Kidney epithelial cell (primary cell): ENCODE data around the gene MACROD2. TPM values are rescaled to one million over a fixed set of nuclear protein-coding genes. Genes with fewer than 3 reads are reported as not detected.
"Not testable (repeated sequence)": the region's sequence is repeated elsewhere in the genome, so short reads cannot be mapped to it uniquely, and the experiment has no call there.

Experiments
- DNase-seq: peaks from one replicate; pipeline ENCODE4 v3.0.0-alpha.2; 2010; ENCODE audit warnings: low read depth
- H3K27me3 ChIP-seq: 2 replicates; pipeline ENCODE4 v1.6.0; 2011; ENCODE audit warnings: low read length; ENCODE audit not compliant: control insufficient read depth, insufficient read depth
- H3K36me3 ChIP-seq: 2 replicates; pipeline ENCODE4 v1.5.1; 2011; ENCODE audit warnings: low read length; ENCODE audit not compliant: control insufficient read depth, insufficient read depth
- H3K4me3 ChIP-seq: 2 replicates; pipeline ENCODE4 v1.5.1; 2011; ENCODE audit warnings: low read depth, mild to moderate bottlenecking, control low read depth, low read length
- CTCF ChIP-seq: IDR thresholded peaks from 2 replicates; pipeline ENCODE4 v1.5.1; 2011; ENCODE audit warnings: mild to moderate bottlenecking, moderate library complexity, low read length, control low read depth, inconsistent platforms; ENCODE audit not compliant: insufficient read depth, poor library complexity, severe bottlenecking
- total RNA-seq: library from RNA; depleted of rRNA; stranded (reverse); fragments of >200 nt; gene quantifications from 2 replicates; pipeline ENCODE4 v1.2.3, GENCODE V29; 2015

MACROD2 gene
- total RNA-seq, 1 donor from 2014 or later = 0.79 TPM

GRCh38 chr20:14922503-14923267, 927.4 kb downstream of the MACROD2 start:
- Histone ChIP-seq H3K4me3 (no peak overlapping the region), H3K36me3 (no peaks in the 10 kb centered on the region), H3K27me3 (no peaks in the 10 kb centered on the region)
- no peak for TF ChIP-seq CTCF
- no peak for DNase-seq

- no peaks in the 10 kb centered on the region for H3K36me3 ChIP-seq
- no peaks in the 10 kb centered on the region for H3K27me3 ChIP-seq
- H3K4me3 ChIP-seq = no peak overlapping the region
- no peak for DNase-seq
- no peak for TF ChIP-seq CTCF
Measured at GRCh38 chr20:14924433-14924832, 929.1 kb downstream of the MACROD2 start.

GRCh38 chr20:14925300-14925699, 930.0 kb downstream of the MACROD2 start:
- no peaks in the 10 kb centered on the region for H3K27me3 ChIP-seq
- no peak for TF ChIP-seq CTCF
- no peak for DNase-seq
- no peaks in the 10 kb centered on the region for H3K36me3 ChIP-seq
- H3K4me3 ChIP-seq = no peak overlapping the region

- DNase-seq = not testable (repeated sequence)
Measured at GRCh38 chr20:14926436-14926835, 931.1 kb downstream of the MACROD2 start.

GRCh38 chr20:14928083-14928482, 932.8 kb downstream of the MACROD2 start:
- DNase-seq = no peak
- no peak for TF ChIP-seq CTCF
- no peaks in the 10 kb centered on the region for H3K36me3 ChIP-seq
- H3K4me3 ChIP-seq = no peak overlapping the region
- no peaks in the 10 kb centered on the region for H3K27me3 ChIP-seq

More at GRCh38 chr20:14926436-14926835, 931.1 kb downstream of the MACROD2 start:
- H3K27me3 ChIP-seq, H3K36me3 ChIP-seq, H3K4me3 ChIP-seq: not testable (repeated sequence)

GRCh38 chr20:14929388-14929787, 934.1 kb downstream of the MACROD2 start:
- no peak for DNase-seq
- no peaks in the 10 kb centered on the region for H3K27me3 ChIP-seq
- H3K4me3 ChIP-seq = no peak overlapping the region
- H3K36me3 ChIP-seq = no peaks in the 10 kb centered on the region
- TF ChIP-seq CTCF = no peak
